HUDEP-2 (cell line): ENCODE data around the gene FXYD3.

Source experiments
- DNase-seq, 76 experiments: peaks; one replicate each; lab custom pipeline; 2025; ENCODE audit not compliant: unreplicated experiment in 76 of 76; lab: John Stamatoyannopoulos, UW

Gene FXYD3

GRCh38 chr19:35155981-35156672, 40.5 kb downstream of the FXYD3 start:
- DNase-seq, result no peak

- DNase-seq, result peak in 6 of 76 experiments; percentile 25 to 61 (median 46)
Measured at GRCh38 chr19:35156673-35157014, 41.0 kb downstream of the FXYD3 start.

GRCh38 chr19:35157431-35157830, 41.8 kb downstream of the FXYD3 start:
- no peak for DNase-seq

- DNase-seq, result no peak
Measured at GRCh38 chr19:35159606-35160005, 44.0 kb downstream of the FXYD3 start.

GRCh38 chr19:35160629-35161433, 45.2 kb downstream of the FXYD3 start:
- DNase-seq, result no peak

GRCh38 chr19:35161434-35161743, 45.8 kb downstream of the FXYD3 start:
- no peak for DNase-seq

- DNase-seq, result no peak
Measured at GRCh38 chr19:35162471-35163326, 47.1 kb downstream of the FXYD3 start.

GRCh38 chr19:35164418-35164817, 48.8 kb downstream of the FXYD3 start:
- DNase-seq, result no peak

GRCh38 chr19:35165200-35166058, 49.8 kb downstream of the FXYD3 start:
- DNase-seq, result no peak

- peak in 4 of 76 experiments; percentile 6 to 51 (median 30) for DNase-seq
Measured at GRCh38 chr19:35166100-35167063, 50.8 kb downstream of the FXYD3 start.

- peak in 12 of 76 experiments; percentile 11 to 33 (median 24) for DNase-seq
Measured at GRCh38 chr19:35167251-35168119, 51.9 kb downstream of the FXYD3 start.

- peak in 32 of 76 experiments; percentile 7 to 66 (median 38) for DNase-seq
Measured at GRCh38 chr19:35168196-35168595, 52.6 kb downstream of the FXYD3 start.

GRCh38 chr19:35169221-35169995, 53.8 kb downstream of the FXYD3 start:
- DNase-seq, result no peak

GRCh38 chr19:35170359-35171061, 54.9 kb downstream of the FXYD3 start:
- DNase-seq, result no peak

- no peak for DNase-seq
Measured at GRCh38 chr19:35171730-35172129, 56.1 kb downstream of the FXYD3 start.
